GM18867 (cell line): ENCODE measurements around the gene KPNB1.
"Not testable (repeated sequence)": the region's sequence is repeated elsewhere in the genome, so short reads cannot be mapped to it uniquely, and the experiment has no call there.

ENCODE experiments used
- ATAC-seq: cut with Tn5 transposase; IDR thresholded peaks from one replicate; pipeline ENCODE4 v1.9.1; 2021; ENCODE audit warnings: mild to moderate bottlenecking, moderate library complexity; ENCODE audit not compliant: unreplicated experiment

Gene KPNB1

GRCh38 chr17:47676199-47676472 is 26.4 kb downstream of the KPNB1 start:
- ATAC-seq, result no peak

- ATAC-seq, result no peak
Observed at GRCh38 chr17:47676510-47677165, 26.9 kb downstream of the KPNB1 start.

- no peak for ATAC-seq
Observed at GRCh38 chr17:47678196-47678595, 28.5 kb downstream of the KPNB1 start.

GRCh38 chr17:47682138-47682537 is 32.4 kb downstream of the KPNB1 start:
- ATAC-seq, result no peak

GRCh38 chr17:47682727-47683126 is 33.0 kb downstream of the KPNB1 start:
- not testable (repeated sequence) for ATAC-seq

GRCh38 chr17:47684025-47684424 is 34.3 kb downstream of the KPNB1 start:
- no peak for ATAC-seq

- no peak for ATAC-seq
Observed at GRCh38 chr17:47684535-47685193, 34.9 kb downstream of the KPNB1 start.

- ATAC-seq, result no peak
Observed at GRCh38 chr17:47685556-47686275, 36.0 kb downstream of the KPNB1 start.

GRCh38 chr17:47686276-47686635 is 36.5 kb downstream of the KPNB1 start:
- ATAC-seq, result no peak

GRCh38 chr17:47686664-47687327 is 37.1 kb downstream of the KPNB1 start:
- ATAC-seq, result no peak

GRCh38 chr17:47687328-47687690 is 37.6 kb downstream of the KPNB1 start:
- ATAC-seq, result no peak

- ATAC-seq, result no peak
Observed at GRCh38 chr17:47687748-47688147, 38.0 kb downstream of the KPNB1 start.

- ATAC-seq, result no peak
Observed at GRCh38 chr17:47690121-47690520, 40.4 kb downstream of the KPNB1 start.

- ATAC-seq, result no peak
Observed at GRCh38 chr17:47692137-47692894, 42.6 kb downstream of the KPNB1 start.

GRCh38 chr17:47692895-47693730 is 43.4 kb downstream of the KPNB1 start:
- ATAC-seq, result no peak

GRCh38 chr17:47693731-47694580 is 44.2 kb downstream of the KPNB1 start, which contains the start of gene TBKBP1:
Gene TBKBP1 (plus strand): TSS chr17:47694161. CDS start chr17:47696113, 1,952 bp downstream.
- ATAC-seq, result no peak

GRCh38 chr17:47694581-47695428 is 45.1 kb downstream of the KPNB1 start:
- ATAC-seq, result no peak
